HFFc6 (cell line): Measurements from ENCODE around the gene ASB2. TPM values are rescaled to one million over a fixed set of nuclear protein-coding genes. Genes with fewer than 3 reads are reported as not detected.

Experiments used
- DNase-seq: peaks from one replicate; pipeline ENCODE4 v3.0.0-alpha.2; 2018
- H3K27ac Mint-ChIP-seq: 2 replicates; pipeline ENCODE4 v1.8.0; 2020; ENCODE audit warnings: mild to moderate bottlenecking, mixed read lengths
- H3K27me3 Mint-ChIP-seq: 2 replicates; pipeline ENCODE4 v1.8.0; 2021; ENCODE audit warnings: mild to moderate bottlenecking, moderate library complexity, mixed read lengths; ENCODE audit not compliant: insufficient read depth
- H3K36me3 Mint-ChIP-seq: 2 replicates; pipeline ENCODE4 v1.8.0; 2021; ENCODE audit warnings: low read depth, mixed read lengths
- H3K4me1 Mint-ChIP-seq: 2 replicates; pipeline ENCODE4 v1.8.0; 2020; ENCODE audit warnings: low read depth, mixed read lengths
- H3K4me3 Mint-ChIP-seq: 2 replicates; pipeline ENCODE4 v1.8.0; 2020; ENCODE audit warnings: mild to moderate bottlenecking, moderate library complexity, mixed read lengths
- H3K9me3 Mint-ChIP-seq: 2 replicates; pipeline ENCODE4 v1.8.0; 2020; ENCODE audit warnings: mild to moderate bottlenecking, mixed read lengths
- CTCF ChIP-seq: fragments of 200-600 bp; sonication (generic); IDR thresholded peaks from 2 replicates; pipeline ENCODE4 v1.5.0; 2021; ENCODE audit warnings: antibody characterized with exemption, mild to moderate bottlenecking
- total RNA-seq, 6 experiments: library from RNA; stranded (reverse); fragmentation: NEBNext Ultra II Directional; extraction: Animal tissue kit (Norgen Biotek cat#: 25700); gene quantifications; 2 replicates in 1 of 6; 3 replicates in 5 of 6; pipeline ENCODE4 v1.2.3, GENCODE V29; 2021

Gene ASB2
- total RNA-seq, 6 experiments from 2014 or later = not detected

GRCh38 chr14:93960774-93961438, 15.5 kb downstream of the ASB2 start:
- H3K27me3 Mint-ChIP-seq = peaks cover 3% of the 10 kb centered on the region
- no peak for DNase-seq
- no peak overlapping the region for H3K4me3 Mint-ChIP-seq
- no peak for TF ChIP-seq CTCF
- H3K27ac Mint-ChIP-seq = no peak overlapping the region
- H3K9me3 Mint-ChIP-seq = peaks cover 17% of the 10 kb centered on the region
- peaks cover 46% of the 10 kb centered on the region for H3K4me1 Mint-ChIP-seq
- H3K36me3 Mint-ChIP-seq = peaks cover 15% of the 10 kb centered on the region

DNA sequence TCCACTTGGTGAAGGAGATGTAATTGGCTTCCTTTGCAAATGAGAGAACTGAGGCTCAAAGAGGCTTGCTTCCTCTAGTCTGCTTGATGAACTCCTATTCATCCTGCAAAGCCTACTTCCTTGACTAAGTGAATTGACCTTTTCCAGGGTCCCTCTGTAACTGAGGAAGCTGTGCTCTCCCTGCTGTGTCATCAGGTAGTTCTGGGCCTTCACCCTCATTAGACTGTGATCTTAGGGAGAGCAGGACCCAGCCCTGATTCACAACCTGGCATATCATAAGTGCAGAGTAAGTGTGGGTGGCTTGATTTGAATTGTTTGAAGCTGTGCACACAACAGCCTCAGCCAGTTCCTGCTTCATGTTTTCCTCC, 16.3 kb downstream of the ASB2 start:
- no peak for DNase-seq
- Mint-ChIP-seq H3K27ac (peak overlapping the region; percentile 98), H3K36me3 (peaks cover 13% of the 10 kb centered on the region), H3K4me3 (no peak overlapping the region), H3K4me1 (peaks cover 38% of the 10 kb centered on the region), H3K9me3 (peaks cover 15% of the 10 kb centered on the region), H3K27me3 (peaks cover 3% of the 10 kb centered on the region)
- TF ChIP-seq CTCF = no peak

- Mint-ChIP-seq H3K27ac (peak overlapping the region; percentile 98), H3K9me3 (peaks cover 9% of the 10 kb centered on the region), H3K4me3 (peak overlapping the region; percentile 56), H3K4me1 (peaks cover 32% of the 10 kb centered on the region), H3K27me3 (peaks cover 3% of the 10 kb centered on the region), H3K36me3 (peaks cover 7% of the 10 kb centered on the region)
- peak; percentile 89 for DNase-seq
- TF ChIP-seq CTCF = no peak
These were observed 16.9 kb downstream of the ASB2 start for GRCh38 chr14:93959239-93960107.

- Mint-ChIP-seq H3K9me3 (peaks cover 5% of the 10 kb centered on the region), H3K27ac (peak overlapping the region; percentile 98), H3K27me3 (peaks cover 5% of the 10 kb centered on the region), H3K36me3 (0 out of 2 replicates have a peak, but pooled peaks cover 5% of the 10 kb centered on the region), H3K4me3 (peak overlapping the region; percentile 56), H3K4me1 (peaks cover 30% of the 10 kb centered on the region)
- DNase-seq = no peak
- TF ChIP-seq CTCF = no peak
These were observed 17.7 kb downstream of the ASB2 start for GRCh38 chr14:93958567-93959238.

DNA sequence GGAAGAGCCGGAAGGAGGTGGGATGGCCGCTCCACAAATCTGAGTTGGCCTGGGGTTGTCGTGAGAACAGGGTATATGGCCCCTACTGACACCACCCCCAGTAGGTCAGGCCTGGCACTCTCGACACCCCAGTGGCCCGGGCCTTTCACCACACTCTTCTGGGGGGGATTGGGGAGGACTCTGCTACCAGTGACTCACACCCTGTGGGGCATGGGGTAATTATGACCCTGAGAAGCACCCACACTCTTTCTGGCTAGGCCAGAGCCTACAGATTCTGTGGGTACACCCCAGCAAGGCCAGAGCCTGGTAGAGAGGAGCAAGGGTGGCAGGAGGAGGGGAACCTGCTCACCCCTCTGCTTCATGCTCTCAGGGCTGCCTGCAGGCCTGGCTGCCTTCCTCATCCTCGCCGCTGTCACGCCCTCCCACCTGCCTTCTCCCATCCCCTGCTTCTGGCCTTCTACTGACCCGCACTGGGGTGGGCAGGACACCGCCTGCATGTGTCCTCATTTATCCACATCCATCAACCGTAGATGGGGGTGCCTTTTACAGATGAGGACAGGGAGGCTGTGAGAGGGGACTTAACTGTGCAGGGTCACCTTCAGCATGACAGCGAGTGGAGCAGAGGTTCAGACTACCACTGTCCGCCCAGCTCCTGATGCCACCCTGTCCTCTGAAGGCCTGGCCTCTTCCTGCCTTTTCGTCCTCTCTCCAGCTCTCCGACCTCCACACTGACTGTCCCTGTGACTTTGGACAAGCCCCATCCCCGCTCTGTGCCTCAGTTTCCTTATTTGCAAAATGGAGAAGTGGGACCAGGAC, 18.4 kb downstream of the ASB2 start:
- Mint-ChIP-seq H3K27ac (no peak overlapping the region), H3K27me3 (peaks cover 6% of the 10 kb centered on the region), H3K9me3 (no peaks in the 10 kb centered on the region), H3K36me3 (no peaks in the 10 kb centered on the region), H3K4me3 (no peak overlapping the region), H3K4me1 (peaks cover 23% of the 10 kb centered on the region)
- TF ChIP-seq CTCF = no peak
- no peak for DNase-seq
